Islet precursor cell (in vitro differentiated cells): ENCODE data around the gene SAMD4A.
"Not testable (repeated sequence)": the region's sequence is repeated elsewhere in the genome, so short reads cannot be mapped to it uniquely, and the experiment has no call there.

Source experiments
- DNase-seq: peaks from one replicate; pipeline ENCODE4 v3.0.0-alpha.2; 2018

Gene SAMD4A

GRCh38 chr14:54743382-54743781 is 176.5 kb downstream of the SAMD4A start:
- DNase-seq = no peak

GRCh38 chr14:54746019-54746418 is 179.1 kb downstream of the SAMD4A start:
- no peak for DNase-seq

GRCh38 chr14:54747616-54748015 is 180.7 kb downstream of the SAMD4A start:
- no peak for DNase-seq

GRCh38 chr14:54749180-54749579 is 182.3 kb downstream of the SAMD4A start:
- no peak for DNase-seq

GRCh38 chr14:54749727-54750126 is 182.8 kb downstream of the SAMD4A start:
- no peak for DNase-seq

- DNase-seq = not testable (repeated sequence)
These were observed 185.7 kb downstream of the SAMD4A start for GRCh38 chr14:54752611-54753010.

- DNase-seq = not testable (repeated sequence)
These were observed 186.5 kb downstream of the SAMD4A start for GRCh38 chr14:54753396-54753795.

GRCh38 chr14:54754116-54754622 is 187.2 kb downstream of the SAMD4A start:
- no peak for DNase-seq

- DNase-seq = peak; percentile 25
These were observed 187.9 kb downstream of the SAMD4A start for GRCh38 chr14:54754623-54755386.

- DNase-seq = no peak
These were observed 189.9 kb downstream of the SAMD4A start for GRCh38 chr14:54756656-54757392.

GRCh38 chr14:54758041-54758440 is 191.1 kb downstream of the SAMD4A start:
- DNase-seq = no peak

GRCh38 chr14:54759982-54760585 is 193.2 kb downstream of the SAMD4A start:
- DNase-seq = no peak

- DNase-seq = no peak
These were observed 194.1 kb downstream of the SAMD4A start for GRCh38 chr14:54760866-54761575.

GRCh38 chr14:54761835-54762234 is 194.9 kb downstream of the SAMD4A start:
- no peak for DNase-seq

GRCh38 chr14:54762296-54762695 is 195.4 kb downstream of the SAMD4A start:
- DNase-seq = no peak

- DNase-seq = no peak
These were observed 196.8 kb downstream of the SAMD4A start for GRCh38 chr14:54763761-54764160.

- DNase-seq = no peak
These were observed 199.6 kb downstream of the SAMD4A start for GRCh38 chr14:54766276-54767138.

GRCh38 chr14:54767139-54767431 is 200.2 kb downstream of the SAMD4A start:
- no peak for DNase-seq

- DNase-seq = no peak
These were observed 200.5 kb downstream of the SAMD4A start for GRCh38 chr14:54767450-54767849.

- no peak for DNase-seq
These were observed 201.7 kb downstream of the SAMD4A start for GRCh38 chr14:54768501-54769129.

GRCh38 chr14:54769951-54770863 is 203.3 kb downstream of the SAMD4A start:
- no peak for DNase-seq
